A673 (cell line): Measurements from ENCODE around the gene TNNT1. TPM values are rescaled to one million over a fixed set of nuclear protein-coding genes. Genes with fewer than 3 reads are reported as not detected.

ENCODE experiments used
- BruUV-seq: library from RNA; stranded (reverse); fragments of 400-500 nt; replicated peaks from 2 replicates; lab custom pipeline; 2021; lab: Mats Ljungman, UMichigan
- CTCF ChIA-PET: fragments of 300-600 bp; sonication (Branson Sonifier 250); formaldehyde crosslinking; loops from one replicate; lab custom pipeline; 2022; ENCODE audit warnings: antibody characterized with exemption; lab: Charles Lee
- POLR2A ChIA-PET: fragments of 300-600 bp; sonication (Branson Sonifier 250); formaldehyde crosslinking; loops from one replicate; lab custom pipeline; 2022; ENCODE audit warnings: antibody characterized with exemption; ENCODE audit not compliant: low non-redundant PET; lab: Charles Lee
- DNase-seq: peaks from one replicate; pipeline ENCODE4 v3.0.0-alpha.2; 2015; ENCODE audit warnings: low spot score
- H3K27ac ChIP-seq: fragments of 200-600 bp; sonication (generic); 2 replicates; pipeline ENCODE4 v1.5.1; 2016; ENCODE audit warnings: mixed run types, low read depth, mild to moderate bottlenecking, mixed read lengths, antibody characterized with exemption, low read length; ENCODE audit not compliant: poor library complexity, severe bottlenecking
- H3K27me3 ChIP-seq: fragments of 200-600 bp; sonication (generic); replicated peaks from 2 replicates; pipeline ENCODE4 v1.6.1; 2017; ENCODE audit warnings: mixed run types, low read depth, mild to moderate bottlenecking, mixed read lengths, antibody characterized with exemption, low read length; ENCODE audit not compliant: insufficient read depth, poor library complexity
- H3K36me3 ChIP-seq: fragments of 200-600 bp; sonication (generic); 2 replicates; pipeline ENCODE4 v1.6.1; 2016; ENCODE audit warnings: mixed run types, mild to moderate bottlenecking, mixed read lengths, antibody characterized with exemption, low read length; ENCODE audit not compliant: insufficient read depth, poor library complexity, severe bottlenecking
- H3K4me1 ChIP-seq: fragments of 200-600 bp; sonication (generic); 2 replicates; pipeline ENCODE4 v1.6.1; 2017; ENCODE audit warnings: mixed run types, mild to moderate bottlenecking, mixed read lengths, antibody characterized with exemption, low read length; ENCODE audit not compliant: insufficient read depth, poor library complexity, severe bottlenecking
- H3K4me3 ChIP-seq: fragments of 200-600 bp; sonication (generic); 2 replicates; pipeline ENCODE4 v1.5.1; 2016; ENCODE audit warnings: low read depth, mixed run types, mild to moderate bottlenecking, mixed read lengths, low read length; ENCODE audit not compliant: poor library complexity, severe bottlenecking
- H3K9me3 ChIP-seq: fragments of 200-600 bp; sonication (generic); 2 replicates; pipeline ENCODE4 v1.6.1; 2016; ENCODE audit warnings: mixed run types, low read depth, mild to moderate bottlenecking, mixed read lengths, antibody characterized with exemption, low read length; ENCODE audit not compliant: poor library complexity, severe bottlenecking
- EZH2 ChIP-seq: fragments of 200-600 bp; sonication (generic); IDR thresholded peaks from 2 replicates; pipeline ENCODE4 v1.6.1; 2017; ENCODE audit warnings: borderline replicate concordance, low read depth, mild to moderate bottlenecking, mixed read lengths, antibody characterized with exemption, low read length; ENCODE audit not compliant: poor library complexity, severe bottlenecking
- intact Hi-C: fragments of 100-400 bp; cut with micrococcal nuclease; formaldehyde crosslinking; loops from one replicate; pipeline ENCODE4 v1.10.0; 2022; ENCODE audit not compliant: unreplicated experiment
- total RNA-seq: library from RNA; stranded (reverse); gene quantifications from 2 replicates; pipeline ENCODE4 v1.2.3, GENCODE V29; 2021
- TF ChIP-seq, protein P1 (sequence below): fragments of 300-800, 200-600 bp; sonication (generic); conservative IDR thresholded peaks from 2 replicates; pipeline ENCODE4 v1.5.1; 2017; ENCODE audit warnings: low read depth, mild to moderate bottlenecking, antibody characterized with exemption, low read length, moderate library complexity, mixed read lengths

TNNT1 gene
- total RNA-seq, 1 experiment from 2014 or later, result 37.6 TPM

DNA sequence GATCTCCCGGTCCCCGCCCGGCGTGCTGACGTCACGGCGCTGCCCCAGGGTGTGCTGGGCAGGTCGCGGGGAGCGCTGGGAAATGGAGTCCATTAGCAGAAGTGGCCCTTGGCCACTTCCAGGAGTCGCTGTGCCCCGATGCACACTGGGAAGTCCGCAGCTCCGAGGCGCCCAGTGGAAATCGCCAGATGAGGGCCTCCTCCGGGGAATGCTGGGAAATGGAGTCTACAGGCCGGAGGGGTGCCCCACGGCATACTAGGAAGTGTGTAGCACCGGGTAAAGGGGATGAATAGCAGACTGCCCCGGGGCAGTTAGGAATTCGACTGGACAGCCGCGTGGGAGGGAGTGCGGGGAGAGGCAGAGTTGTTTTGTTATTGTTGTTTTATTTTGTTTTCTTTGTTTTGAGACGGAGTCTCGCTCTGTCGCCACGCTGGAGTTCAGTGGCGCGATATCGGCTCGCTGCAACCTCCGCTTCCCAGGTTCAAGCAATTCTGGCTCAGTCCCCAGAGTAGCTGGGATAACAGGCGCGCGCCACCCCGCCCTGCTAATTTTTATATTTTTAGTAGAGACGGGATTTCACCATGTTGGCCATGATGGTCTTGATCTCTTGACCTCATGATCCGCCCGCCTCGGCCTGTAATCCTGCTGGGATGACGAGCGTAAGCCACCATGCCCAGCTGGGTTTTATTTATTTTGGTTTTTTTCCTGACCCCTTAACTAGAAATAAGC, 31.2 kb downstream of the TNNT1 start:
- no peaks in the 10 kb centered on the region for H3K9me3 ChIP-seq
- TSS peak; percentile 98 for BruUV-seq
- no peaks in the 10 kb centered on the region for H3K27me3 ChIP-seq
- H3K36me3 ChIP-seq, result no peaks in the 10 kb centered on the region
- no peak for TF ChIP-seq EZH2
- TF ChIP-seq, protein P1, sequence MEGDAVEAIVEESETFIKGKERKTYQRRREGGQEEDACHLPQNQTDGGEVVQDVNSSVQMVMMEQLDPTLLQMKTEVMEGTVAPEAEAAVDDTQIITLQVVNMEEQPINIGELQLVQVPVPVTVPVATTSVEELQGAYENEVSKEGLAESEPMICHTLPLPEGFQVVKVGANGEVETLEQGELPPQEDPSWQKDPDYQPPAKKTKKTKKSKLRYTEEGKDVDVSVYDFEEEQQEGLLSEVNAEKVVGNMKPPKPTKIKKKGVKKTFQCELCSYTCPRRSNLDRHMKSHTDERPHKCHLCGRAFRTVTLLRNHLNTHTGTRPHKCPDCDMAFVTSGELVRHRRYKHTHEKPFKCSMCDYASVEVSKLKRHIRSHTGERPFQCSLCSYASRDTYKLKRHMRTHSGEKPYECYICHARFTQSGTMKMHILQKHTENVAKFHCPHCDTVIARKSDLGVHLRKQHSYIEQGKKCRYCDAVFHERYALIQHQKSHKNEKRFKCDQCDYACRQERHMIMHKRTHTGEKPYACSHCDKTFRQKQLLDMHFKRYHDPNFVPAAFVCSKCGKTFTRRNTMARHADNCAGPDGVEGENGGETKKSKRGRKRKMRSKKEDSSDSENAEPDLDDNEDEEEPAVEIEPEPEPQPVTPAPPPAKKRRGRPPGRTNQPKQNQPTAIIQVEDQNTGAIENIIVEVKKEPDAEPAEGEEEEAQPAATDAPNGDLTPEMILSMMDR, result no peak
- intact Hi-C loops, result no loop called here
- H3K27ac ChIP-seq, result peak overlapping the region; percentile 64
- POLR2A ChIA-PET, result interaction anchor here (0.6 to 0.7 kb wide), 2 partner anchors 249 to 846 kb away, joined by 4 to 5 read pairs; no protein-coding TSS in a partner anchor
- CTCF ChIA-PET, result no interaction called here
- peaks cover 15% of the 10 kb centered on the region for H3K4me1 ChIP-seq
- peak overlapping the region; percentile 94 for H3K4me3 ChIP-seq
- peak; percentile 99 for DNase-seq

DNA sequence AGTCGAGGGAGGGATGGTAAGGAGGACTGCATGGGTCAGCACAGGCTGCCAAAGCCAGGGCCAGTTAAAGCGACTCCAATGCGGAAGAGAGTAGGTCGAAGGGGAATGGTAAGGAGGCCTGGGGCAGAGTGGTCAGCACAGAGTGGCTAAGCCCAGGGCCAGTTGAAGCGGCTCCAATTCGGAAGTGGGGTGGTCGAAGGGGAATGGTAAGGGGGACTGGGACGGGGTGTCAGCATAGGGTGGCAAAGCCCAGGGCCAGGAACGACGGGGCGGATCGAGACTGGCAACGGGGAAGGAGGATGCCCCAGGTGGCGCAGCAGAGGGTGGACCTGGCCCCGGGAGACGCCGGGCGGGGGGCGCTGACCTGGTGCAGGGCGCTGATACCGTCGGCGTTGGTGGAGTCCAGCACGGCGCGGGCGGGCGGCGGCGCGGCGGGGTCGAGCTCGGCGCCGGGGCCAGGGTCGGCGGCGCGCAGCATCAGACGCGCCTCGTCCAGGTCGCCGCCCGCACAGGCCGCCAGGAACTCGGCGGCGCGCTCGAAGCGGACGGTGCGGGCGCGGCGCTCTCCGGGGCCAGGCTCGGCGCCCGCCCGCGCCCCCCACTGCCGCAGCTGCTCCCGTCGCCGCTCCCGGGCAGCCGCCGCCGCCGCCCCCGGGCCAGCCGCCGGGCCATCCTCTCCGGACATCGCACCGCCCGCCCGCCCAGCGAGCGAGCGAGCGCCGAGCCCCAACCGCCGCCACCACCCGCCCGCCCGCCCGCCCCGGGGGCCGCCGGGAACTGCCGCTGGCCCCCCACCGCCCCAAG, 31.9 kb downstream of the TNNT1 start, which contains the start of gene PPP1R12C:
Gene PPP1R12C, minus strand, starts transcription at position 779 of the 804 bp plus-strand sequence. Its CDS starts 94 bp downstream, at position 685.
- H3K4me3 ChIP-seq, result peak within 1 kb of the TSS; percentile 94
- CTCF ChIA-PET, result no interaction called here
- no peak for DNase-seq
- peaks cover 15% of the 10 kb centered on the region for H3K4me1 ChIP-seq
- H3K36me3 ChIP-seq, result no peaks in the 10 kb centered on the region
- H3K27me3 ChIP-seq, result no peaks in the 10 kb centered on the region
- H3K27ac ChIP-seq, result peak within 1 kb of the TSS; percentile 79
- POLR2A ChIA-PET, result interaction anchor here (0.6 kb wide), 1 partner anchor 847 kb away, joined by 4 read pairs; no protein-coding TSS in a partner anchor
- intact Hi-C loops, result no loop called here
- TF ChIP-seq, protein P1, result no peak
- TF ChIP-seq EZH2, result no peak
- BruUV-seq, result no TSS peak
- no peaks in the 10 kb centered on the region for H3K9me3 ChIP-seq

DNA sequence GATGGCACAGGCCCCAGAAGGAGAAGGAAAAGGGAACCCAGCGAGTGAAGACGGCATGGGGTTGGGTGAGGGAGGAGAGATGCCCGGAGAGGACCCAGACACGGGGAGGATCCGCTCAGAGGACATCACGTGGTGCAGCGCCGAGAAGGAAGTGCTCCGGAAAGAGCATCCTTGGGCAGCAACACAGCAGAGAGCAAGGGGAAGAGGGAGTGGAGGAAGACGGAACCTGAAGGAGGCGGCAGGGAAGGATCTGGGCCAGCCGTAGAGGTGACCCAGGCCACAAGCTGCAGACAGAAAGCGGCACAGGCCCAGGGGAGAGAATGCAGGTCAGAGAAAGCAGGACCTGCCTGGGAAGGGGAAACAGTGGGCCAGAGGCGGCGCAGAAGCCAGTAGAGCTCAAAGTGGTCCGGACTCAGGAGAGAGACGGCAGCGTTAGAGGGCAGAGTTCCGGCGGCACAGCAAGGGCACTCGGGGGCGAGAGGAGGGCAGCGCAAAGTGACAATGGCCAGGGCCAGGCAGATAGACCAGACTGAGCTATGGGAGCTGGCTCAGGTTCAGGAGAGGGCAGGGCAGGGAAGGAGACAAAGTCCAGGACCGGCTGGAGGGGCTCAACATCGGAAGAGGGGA, 32.7 kb downstream of the TNNT1 start:
- peak; percentile 63 for DNase-seq
- intact Hi-C loops, result no loop called here
- Histone ChIP-seq H3K4me3 (peak overlapping the region; percentile 94), H3K27me3 (no peaks in the 10 kb centered on the region), H3K4me1 (peaks cover 15% of the 10 kb centered on the region), H3K36me3 (no peaks in the 10 kb centered on the region), H3K27ac (peak overlapping the region; percentile 79), H3K9me3 (no peaks in the 10 kb centered on the region)
- TF ChIP-seq EZH2, result no peak
- TF ChIP-seq, protein P1, result no peak
- CTCF ChIA-PET, result interaction anchor here (0.9 kb wide), 1 partner anchor 28 kb away, joined by 5 read pairs; no protein-coding TSS in a partner anchor
- TSS peak; percentile 42 for BruUV-seq
- POLR2A ChIA-PET, result no interaction called here
